IPS-18c (cell line): ENCODE data around the gene CLPTM1L.

ENCODE experiments used
- H3K4me3 ChIP-seq: 2 replicates; pipeline ENCODE4 v1.7.0; 2013; ENCODE audit warnings: low read depth, mild to moderate bottlenecking, low read length, moderate library complexity; ENCODE audit not compliant: insufficient read depth
- H3K9me3 ChIP-seq: one replicate; pipeline ENCODE4 v1.6.1; 2013; ENCODE audit warnings: mild to moderate bottlenecking, low read length, moderate library complexity; ENCODE audit not compliant: control insufficient read depth, insufficient read depth

CLPTM1L gene

GRCh38 chr5:1344975-1345838 is at the start of gene CLPTM1L:
TSS of gene CLPTM1L (minus strand) at chr5:1345099. CDS start at chr5:1344841, 258 bp downstream.
- H3K4me3 ChIP-seq = peak within 1 kb of the TSS; percentile 95
- peaks cover 2% of the 10 kb centered on the region for H3K9me3 ChIP-seq

DNA sequence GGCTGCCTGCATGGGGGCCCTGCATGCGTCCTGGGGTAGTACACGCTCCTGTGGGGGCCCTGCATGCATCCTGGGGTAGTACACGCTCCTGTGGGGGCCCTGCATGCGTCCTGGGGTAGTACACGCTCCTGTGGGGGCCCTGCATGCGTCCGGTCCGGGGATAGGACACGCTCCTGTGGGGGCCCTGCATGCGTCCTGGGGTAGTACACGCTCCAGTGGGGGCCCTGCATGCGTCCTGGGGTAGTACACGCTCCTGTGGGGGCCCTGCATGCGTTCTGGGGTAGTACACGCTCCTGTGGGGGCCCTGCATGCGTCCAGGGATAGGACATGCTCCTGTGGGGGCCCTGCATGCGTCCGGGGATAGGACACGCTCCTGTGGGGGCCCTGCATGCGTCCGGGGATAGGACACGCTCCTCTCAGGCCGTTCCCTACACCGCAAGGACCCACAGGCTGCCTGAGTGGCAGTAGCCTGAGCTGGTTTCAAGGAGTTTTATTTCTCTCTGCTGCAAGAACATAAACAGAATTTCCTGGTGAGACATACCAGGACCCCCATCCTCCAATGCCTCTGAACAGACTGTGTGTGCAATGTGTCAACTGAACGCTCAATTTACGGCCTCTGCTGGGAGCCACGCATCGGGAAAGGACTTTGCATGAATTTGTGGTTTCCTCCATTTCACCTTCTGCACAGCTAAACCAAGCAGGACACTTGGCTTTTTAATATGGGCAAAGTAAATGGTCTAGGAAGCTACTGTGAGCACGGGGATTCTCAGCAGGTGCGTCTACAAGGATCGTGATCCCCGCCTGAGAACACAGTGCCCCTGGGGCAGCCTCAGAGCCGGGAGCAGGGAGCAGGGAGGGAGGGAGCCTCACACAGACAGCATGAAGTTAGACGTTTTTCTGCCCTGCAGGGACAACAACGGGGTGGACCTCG is 48.9 kb upstream of the CLPTM1L start:
- Histone ChIP-seq H3K9me3 (no peaks in the 10 kb centered on the region), H3K4me3 (no peak overlapping the region)

GRCh38 chr5:1392801-1393565 is 48.1 kb upstream of the CLPTM1L start:
- Histone ChIP-seq H3K9me3 (no peaks in the 10 kb centered on the region), H3K4me3 (no peak overlapping the region)

GRCh38 chr5:1392261-1392660 is 47.4 kb upstream of the CLPTM1L start:
- no peaks in the 10 kb centered on the region for H3K9me3 ChIP-seq
- no peak overlapping the region for H3K4me3 ChIP-seq

DNA sequence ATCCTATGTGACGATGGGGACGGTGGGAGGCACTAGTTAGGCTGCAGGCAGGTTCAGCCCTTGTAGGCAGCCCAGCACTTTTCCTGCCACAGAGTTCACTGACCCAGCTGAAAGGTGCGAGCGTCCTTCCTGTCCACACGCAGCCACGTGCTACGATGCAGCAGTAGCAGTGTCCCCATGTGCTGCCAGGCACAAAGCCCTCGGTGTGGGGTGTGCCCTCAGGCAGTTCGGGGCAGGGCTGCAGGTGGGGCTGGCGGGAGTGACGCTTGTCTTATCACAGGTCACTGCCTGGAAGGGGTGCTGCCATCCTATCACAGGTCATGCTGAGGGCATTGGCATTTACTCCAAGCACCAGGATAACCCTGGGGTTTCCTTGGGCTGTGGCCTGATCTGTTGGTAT is 46.8 kb upstream of the CLPTM1L start:
- H3K9me3 ChIP-seq = no peaks in the 10 kb centered on the region
- H3K4me3 ChIP-seq = no peak overlapping the region

GRCh38 chr5:1390861-1391600 is 46.1 kb upstream of the CLPTM1L start:
- Histone ChIP-seq H3K4me3 (no peak overlapping the region), H3K9me3 (no peaks in the 10 kb centered on the region)

- H3K9me3 ChIP-seq = no peaks in the 10 kb centered on the region
Observed at GRCh38 chr5:1390333-1390732, 45.4 kb upstream of the CLPTM1L start.

GRCh38 chr5:1388383-1388967 is 43.6 kb upstream of the CLPTM1L start:
- H3K4me3 ChIP-seq = no peak overlapping the region
- H3K9me3 ChIP-seq = no peaks in the 10 kb centered on the region

More at GRCh38 chr5:1390333-1390732, 45.4 kb upstream of the CLPTM1L start:
- H3K4me3 ChIP-seq = no peak overlapping the region

DNA sequence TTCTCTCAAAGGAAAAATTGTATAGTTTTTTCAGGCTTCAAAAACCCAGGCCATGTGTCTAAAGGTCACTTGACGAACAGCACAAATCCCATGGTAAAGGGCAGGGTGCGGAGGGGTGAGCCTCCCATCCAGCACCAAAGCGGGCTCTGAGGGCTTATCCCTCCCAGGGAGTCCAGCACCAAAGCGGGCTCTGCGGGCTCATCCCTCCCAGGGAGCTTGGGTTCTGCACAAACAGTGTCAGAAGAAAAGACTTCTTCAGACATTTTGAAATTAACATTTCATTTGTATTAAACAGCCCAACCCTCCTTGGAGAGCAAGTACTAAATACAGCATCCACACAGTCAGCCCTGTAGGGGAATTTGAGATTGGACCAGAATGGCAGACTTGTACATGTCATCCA is 43.0 kb upstream of the CLPTM1L start:
- Histone ChIP-seq H3K9me3 (no peaks in the 10 kb centered on the region), H3K4me3 (no peak overlapping the region)

GRCh38 chr5:1387059-1387755 is 42.3 kb upstream of the CLPTM1L start:
- H3K4me3 ChIP-seq = no peak overlapping the region
- H3K9me3 ChIP-seq = no peaks in the 10 kb centered on the region

GRCh38 chr5:1386274-1386717 is 41.4 kb upstream of the CLPTM1L start:
- H3K9me3 ChIP-seq = no peaks in the 10 kb centered on the region
- peak overlapping the region; percentile 61 for H3K4me3 ChIP-seq

- Histone ChIP-seq H3K9me3 (no peaks in the 10 kb centered on the region), H3K4me3 (peak overlapping the region; percentile 61)
Observed at GRCh38 chr5:1385395-1386273, 40.7 kb upstream of the CLPTM1L start.

GRCh38 chr5:1384521-1384920 is 39.6 kb upstream of the CLPTM1L start:
- Histone ChIP-seq H3K4me3 (no peak overlapping the region), H3K9me3 (no peaks in the 10 kb centered on the region)

GRCh38 chr5:1383886-1384401 is 39.0 kb upstream of the CLPTM1L start:
- Histone ChIP-seq H3K4me3 (no peak overlapping the region), H3K9me3 (no peaks in the 10 kb centered on the region)

- Histone ChIP-seq H3K4me3 (no peak overlapping the region), H3K9me3 (no peaks in the 10 kb centered on the region)
Observed at GRCh38 chr5:1383344-1383743, 38.4 kb upstream of the CLPTM1L start.
